Measurements from ENCODE around the gene HUWE1. TPM values are rescaled to one million over a fixed set of nuclear protein-coding genes. Genes with fewer than 3 reads are reported as not detected.

The HUWE1 gene
- polyA plus RNA-seq, 2 of the 4 experiments (the other 2 are of a cell fraction): 55.7 to 120 TPM

- Histone ChIP-seq H3K9me3 (no peaks in the 10 kb centered on the region), H3K4me3 (no peak overlapping the region), H3K27ac (no peak overlapping the region), H3K4me1 (no peaks in the 10 kb centered on the region), H3K4me2 (no peak overlapping the region)
- DNase-seq (ENCODE audit: low read depth in 1 of 2, low spot score in 1 of 2): no peak
- 91% methylated on average over 5 of the region's 5 CpGs for WGBS (ENCODE audit: missing lambda C conversion rate)
- FAIRE-seq: no peak
- CTCF ChIA-PET: no interaction called here
- POLR2A ChIA-PET: no interaction called here
- no peak for TF ChIP-seq MYC (IDR thresholded peaks at IDR 0.05; ENCODE audit: borderline replicate concordance, low read length)
- TF ChIP-seq MAX (IDR thresholded peaks at IDR 0.05): no peak
- TF ChIP-seq SMC3 (IDR thresholded peaks at IDR 0.05): no peak
- TF ChIP-seq JUN (IDR thresholded peaks at IDR 0.05): no peak
- no peak for TF ChIP-seq HES2 (IDR thresholded peaks at IDR 0.05)
- no peak for TF ChIP-seq RNF2 (IDR thresholded peaks at IDR 0.05; ENCODE audit: borderline replicate concordance, low read depth)
- TF ChIP-seq POLR2AphosphoS2 (conservative IDR thresholded peaks at IDR 0.05; ENCODE audit: low read length): no peak
- no peak for TF ChIP-seq RCOR1 (IDR thresholded peaks at IDR 0.05; ENCODE audit: low read depth, low read length)
- no peak for TF ChIP-seq FOXS1 (CRISPR knock-in tag; IDR thresholded peaks at IDR 0.05)
- no peak for TF ChIP-seq KDM1A (IDR thresholded peaks at IDR 0.05; ENCODE audit: low read depth)
- TF ChIP-seq ZSCAN20 (CRISPR knock-in tag; IDR thresholded peaks at IDR 0.05): no peak
- no peak for TF ChIP-seq EHF (CRISPR knock-in tag; IDR thresholded peaks at IDR 0.05)
- TF ChIP-seq CEBPB (IDR thresholded peaks at IDR 0.05): no peak
- TF ChIP-seq ZFP36 (IDR thresholded peaks at IDR 0.05; ENCODE audit: borderline replicate concordance, partially characterized antibody): no peak
- ATAC-seq: no peak
Observed at GRCh38 chrX:53587795-53588420, 98.6 kb downstream of the HUWE1 start.

DNA sequence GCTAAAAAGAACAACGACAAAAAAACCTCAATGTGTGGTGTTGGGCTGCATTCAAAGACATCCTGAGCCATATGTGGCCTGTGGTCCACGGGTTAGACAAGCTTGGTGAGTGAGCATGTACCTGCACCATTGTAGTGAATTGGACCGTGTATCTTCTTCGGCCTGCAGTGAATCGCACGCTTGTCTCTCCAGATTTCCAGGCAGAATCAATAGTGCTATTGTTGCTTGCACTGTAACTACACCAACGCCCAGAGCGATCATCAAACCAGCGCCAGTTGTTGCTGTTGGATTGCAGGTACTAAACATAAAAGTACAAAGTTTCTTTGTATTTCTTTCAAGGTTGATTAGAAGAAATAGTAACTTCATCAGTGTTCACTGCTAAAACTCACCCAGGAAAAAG, 101.6 kb downstream of the HUWE1 start:
- no peak for TF ChIP-seq KDM5A (IDR thresholded peaks at IDR 0.05)
- TF ChIP-seq, protein P1, sequence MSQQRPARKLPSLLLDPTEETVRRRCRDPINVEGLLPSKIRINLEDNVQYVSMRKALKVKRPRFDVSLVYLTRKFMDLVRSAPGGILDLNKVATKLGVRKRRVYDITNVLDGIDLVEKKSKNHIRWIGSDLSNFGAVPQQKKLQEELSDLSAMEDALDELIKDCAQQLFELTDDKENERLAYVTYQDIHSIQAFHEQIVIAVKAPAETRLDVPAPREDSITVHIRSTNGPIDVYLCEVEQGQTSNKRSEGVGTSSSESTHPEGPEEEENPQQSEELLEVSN (IDR thresholded peaks at IDR 0.05; ENCODE audit: borderline replicate concordance, low read depth): no peak
- TF ChIP-seq, protein P2, sequence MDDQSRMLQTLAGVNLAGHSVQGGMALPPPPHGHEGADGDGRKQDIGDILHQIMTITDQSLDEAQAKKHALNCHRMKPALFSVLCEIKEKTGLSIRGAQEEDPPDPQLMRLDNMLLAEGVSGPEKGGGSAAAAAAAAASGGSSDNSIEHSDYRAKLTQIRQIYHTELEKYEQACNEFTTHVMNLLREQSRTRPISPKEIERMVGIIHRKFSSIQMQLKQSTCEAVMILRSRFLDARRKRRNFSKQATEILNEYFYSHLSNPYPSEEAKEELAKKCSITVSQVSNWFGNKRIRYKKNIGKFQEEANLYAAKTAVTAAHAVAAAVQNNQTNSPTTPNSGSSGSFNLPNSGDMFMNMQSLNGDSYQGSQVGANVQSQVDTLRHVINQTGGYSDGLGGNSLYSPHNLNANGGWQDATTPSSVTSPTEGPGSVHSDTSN (IDR thresholded peaks at IDR 0.05): no peak
- no peak for TF ChIP-seq RFX5 (IDR thresholded peaks at IDR 0.05)
- TF ChIP-seq JUNB (IDR thresholded peaks at IDR 0.05): no peak
- no peak for TF ChIP-seq RCOR1 (IDR thresholded peaks at IDR 0.05; ENCODE audit: low read depth, low read length)
- no peak for TF ChIP-seq FOSB (CRISPR knock-in tag; IDR thresholded peaks at IDR 0.05)
- no peak for TF ChIP-seq ZSCAN20 (CRISPR knock-in tag; IDR thresholded peaks at IDR 0.05)
- TF ChIP-seq FOXS1 (CRISPR knock-in tag; IDR thresholded peaks at IDR 0.05): no peak
- TF ChIP-seq MAZ (IDR thresholded peaks at IDR 0.05; ENCODE audit: borderline replicate concordance, low read depth, low read length): no peak
- TF ChIP-seq TFCP2L1 (CRISPR knock-in tag; IDR thresholded peaks at IDR 0.05): no peak
- no peak for TF ChIP-seq CHD4 (IDR thresholded peaks at IDR 0.05; ENCODE audit: borderline replicate concordance)
- no peak overlapping the region for H3K4me3 ChIP-seq
- no peak for DNase-seq (ENCODE audit: low read depth in 1 of 2, low spot score in 1 of 2)
- no peak overlapping the region for H3K27ac ChIP-seq
- no peaks in the 10 kb centered on the region for H3K4me1 ChIP-seq
- 97% methylated on average over 9 of the region's 9 CpGs for WGBS (ENCODE audit: missing lambda C conversion rate)
- POLR2A ChIA-PET: no interaction called here
- FAIRE-seq: no peak
- ATAC-seq: no peak
- no peaks in the 10 kb centered on the region for H3K9me3 ChIP-seq
- CTCF ChIA-PET: no interaction called here
- no peak overlapping the region for H3K4me2 ChIP-seq

DNA sequence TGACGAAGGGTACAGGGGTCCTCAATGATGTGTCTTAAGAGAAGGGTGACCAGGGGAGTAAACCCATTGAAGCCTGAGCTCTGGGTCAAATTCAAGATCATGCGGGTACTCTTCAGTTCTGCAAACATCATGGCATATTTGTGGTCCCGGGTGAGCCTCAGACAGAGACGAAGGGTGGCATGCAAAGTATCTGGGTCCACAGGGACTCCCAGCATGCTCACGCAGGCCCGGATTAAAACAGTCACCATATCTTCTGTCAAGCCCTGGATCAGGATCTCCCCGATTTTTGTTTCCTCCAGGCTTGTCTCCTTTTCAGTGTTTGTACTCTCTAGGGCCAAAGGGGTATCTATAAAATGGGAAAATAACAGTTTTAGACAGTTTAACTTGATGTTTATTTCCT, 102.9 kb downstream of the HUWE1 start:
- WGBS (ENCODE audit: missing lambda C conversion rate): 96% methylated on average over 7 of the region's 7 CpGs
- H3K9me3 ChIP-seq: no peaks in the 10 kb centered on the region
- POLR2A ChIA-PET: no interaction called here
- H3K4me3 ChIP-seq: no peak overlapping the region
- CTCF ChIA-PET: no interaction called here
- ATAC-seq (no peak), DNase-seq (ENCODE audit: low read depth in 1 of 2, low spot score in 1 of 2) (no peak), FAIRE-seq (no peak)
- H3K4me1 ChIP-seq: no peaks in the 10 kb centered on the region
- no peak overlapping the region for H3K27ac ChIP-seq
- TF ChIP-seq HEYL (CRISPR knock-in tag; IDR thresholded peaks at IDR 0.05) (no peak), HDAC2 (IDR thresholded peaks at IDR 0.05) (no peak), NR3C1 (IDR thresholded peaks at IDR 0.05) (no peak), RNF2 (IDR thresholded peaks at IDR 0.05; ENCODE audit: borderline replicate concordance, low read depth) (no peak), NFE2L2 (conservative IDR thresholded peaks at IDR 0.05; ENCODE audit: low read length) (no peak), RFX5 (IDR thresholded peaks at IDR 0.05) (no peak), RAD21 (conservative IDR thresholded peaks at IDR 0.05 in 1 of 2, IDR thresholded peaks at IDR 0.05 in 1 of 2) (no peak), CBX2 (IDR thresholded peaks at IDR 0.05; ENCODE audit: borderline replicate concordance, low read depth) (no peak), HES2 (IDR thresholded peaks at IDR 0.05) (no peak), ZNF302 (CRISPR knock-in tag; IDR thresholded peaks at IDR 0.05) (no peak), MYC (IDR thresholded peaks at IDR 0.05; ENCODE audit: borderline replicate concordance, low read length) (no peak), SREBF2 (IDR thresholded peaks at IDR 0.05) (no peak), RCOR1 (IDR thresholded peaks at IDR 0.05; ENCODE audit: low read depth, low read length) (no peak), HOXA7 (CRISPR knock-in tag; IDR thresholded peaks at IDR 0.05) (no peak)
- TF ChIP-seq, protein P2 (IDR thresholded peaks at IDR 0.05): no peak
- TF ChIP-seq, protein P1 (IDR thresholded peaks at IDR 0.05; ENCODE audit: borderline replicate concordance, low read depth): no peak
- no peak overlapping the region for H3K4me2 ChIP-seq
